Kidney glomerular epithelial cell (primary cell): ENCODE measurements around the gene CEL.
"Not testable (repeated sequence)": the region's sequence is repeated elsewhere in the genome, so short reads cannot be mapped to it uniquely, and the experiment has no call there.

Experiments
- DNase-seq: peaks from one replicate; lab custom pipeline; 2025; lab: John Stamatoyannopoulos, UW

CEL gene

DNA sequence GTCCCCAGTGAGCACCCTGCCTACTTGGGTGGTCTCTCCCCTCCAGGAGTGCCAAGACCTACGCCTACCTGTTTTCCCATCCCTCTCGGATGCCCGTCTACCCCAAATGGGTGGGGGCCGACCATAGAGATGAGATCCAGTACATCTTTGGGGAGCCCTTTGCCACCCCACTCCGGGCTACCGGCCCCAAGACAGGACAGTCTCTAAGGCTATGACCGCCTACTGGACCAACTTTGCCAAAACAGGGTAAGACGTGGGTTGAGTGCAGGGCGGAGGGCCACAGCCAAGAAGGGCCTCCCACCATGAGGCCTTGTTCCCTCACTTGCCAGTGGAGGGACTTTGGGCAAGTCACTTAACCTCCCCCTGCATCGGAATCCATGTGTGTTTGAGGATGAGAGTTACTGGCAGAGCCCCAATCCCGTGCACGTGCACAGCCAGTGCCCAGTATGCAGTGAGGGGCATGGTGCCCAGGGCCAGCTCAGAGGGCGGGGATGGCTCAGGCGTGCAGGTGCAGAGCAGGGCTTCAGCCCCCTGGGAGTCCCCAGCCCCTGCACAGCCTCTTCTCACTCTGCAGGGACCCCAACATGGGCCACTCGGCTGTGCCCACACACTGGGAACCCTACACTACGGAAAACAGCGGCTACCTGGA is 24.6 kb downstream of the CEL start:
- not testable (repeated sequence) for DNase-seq

DNA sequence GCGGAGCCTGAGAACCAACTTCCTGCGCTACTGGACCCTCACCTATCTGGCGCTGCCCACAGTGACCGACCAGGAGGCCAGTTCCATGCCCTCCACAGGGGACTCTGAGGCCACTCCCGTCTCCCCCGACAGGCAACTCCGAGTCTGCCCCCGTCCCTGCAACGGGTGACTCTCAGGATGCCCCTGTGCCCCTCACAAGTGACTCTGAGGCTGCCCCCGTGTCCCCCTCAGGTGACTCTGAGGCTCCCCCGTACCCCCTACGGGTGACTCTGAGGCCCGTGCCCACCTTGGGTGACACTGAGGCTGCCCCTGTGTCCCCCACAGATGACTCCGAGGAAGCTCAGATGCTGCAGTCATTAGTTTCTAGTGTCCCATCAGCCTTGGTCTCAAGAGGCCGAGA is 25.1 kb downstream of the CEL start:
- DNase-seq, result no peak

DNA sequence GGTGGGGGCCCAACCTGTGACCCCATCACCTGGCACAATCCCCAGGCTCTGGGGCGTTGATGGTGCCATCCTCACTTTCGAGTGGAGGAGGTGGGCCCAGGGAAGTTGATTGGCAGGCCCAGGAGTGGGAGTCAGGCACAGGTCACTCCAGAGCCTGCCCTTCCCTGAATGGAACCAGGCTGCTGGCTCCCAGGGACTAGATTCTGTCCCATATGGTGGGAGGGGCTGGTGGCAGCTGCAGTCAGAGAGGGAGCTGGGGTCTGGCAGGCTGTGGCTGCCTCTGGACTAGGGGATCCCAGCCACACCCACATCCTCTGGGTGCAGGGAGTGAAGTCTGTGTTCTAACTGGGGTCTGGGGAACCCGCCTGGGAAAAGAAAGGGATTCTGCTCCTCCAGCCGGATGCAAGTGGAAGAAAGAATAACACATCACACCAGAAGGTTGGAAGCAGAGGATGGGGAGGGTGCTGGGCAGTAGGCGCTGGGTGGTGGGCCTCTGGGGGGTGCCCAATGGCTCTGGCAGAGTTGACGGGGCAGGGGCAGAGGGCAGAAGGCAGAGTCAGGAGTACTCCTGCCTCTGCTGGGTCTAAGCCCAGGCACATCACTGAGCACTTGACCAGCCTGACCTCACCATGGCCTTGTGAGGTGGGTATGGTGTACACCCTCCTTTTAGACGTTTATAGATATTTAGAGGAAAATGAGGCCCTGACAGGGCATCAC is 25.8 kb downstream of the CEL start:
- DNase-seq, result no peak

DNA sequence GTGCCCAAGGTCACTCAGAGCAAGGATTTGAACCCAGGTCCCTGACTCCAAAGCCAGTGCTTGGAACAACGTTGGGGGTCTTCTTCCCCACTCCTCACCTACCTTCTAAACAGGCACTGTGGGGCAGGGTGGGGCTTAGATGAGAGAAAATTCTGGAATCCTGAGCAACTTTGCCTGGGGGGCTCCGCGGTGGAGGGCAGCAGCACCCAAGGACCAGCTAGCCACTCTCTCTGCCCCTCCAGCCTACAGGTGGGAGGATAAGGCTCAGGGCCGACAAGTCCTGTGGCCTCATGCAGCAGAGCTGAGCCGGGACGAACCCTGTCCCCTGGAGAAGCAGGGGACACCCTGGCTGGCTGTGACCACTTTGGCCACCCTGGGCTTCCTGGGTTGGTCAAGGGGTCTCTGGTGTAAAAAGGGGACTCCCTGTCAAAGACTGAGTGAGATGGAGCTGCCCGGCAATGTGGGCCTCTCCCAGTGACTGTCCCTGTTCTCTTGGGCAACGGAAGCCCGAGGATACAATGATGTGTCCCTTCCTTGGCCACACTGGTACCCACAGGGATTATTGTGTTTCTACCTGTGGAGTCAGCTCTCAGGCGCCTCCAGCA is 26.5 kb downstream of the CEL start:
- no peak for DNase-seq

DNA sequence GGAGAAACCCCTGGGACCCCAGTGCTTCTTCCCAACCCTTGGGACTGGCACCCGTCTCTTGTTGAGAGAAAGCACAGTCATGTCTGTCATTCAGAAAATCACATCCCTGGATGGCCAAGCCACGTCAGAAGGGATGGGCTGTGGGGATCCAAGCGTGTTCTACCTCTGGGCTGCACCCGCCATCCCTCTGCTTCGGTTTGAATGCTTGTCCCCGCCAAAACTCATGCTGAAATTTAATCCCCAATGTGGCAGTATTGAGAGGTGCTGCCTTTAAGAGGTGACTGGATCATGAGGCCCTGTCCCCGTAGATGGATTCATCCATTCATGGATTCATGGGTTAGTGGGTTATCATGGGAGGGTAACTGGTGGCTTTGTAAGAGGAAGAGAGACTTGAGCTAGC is 27.0 kb downstream of the CEL start:
- no peak for DNase-seq

DNA sequence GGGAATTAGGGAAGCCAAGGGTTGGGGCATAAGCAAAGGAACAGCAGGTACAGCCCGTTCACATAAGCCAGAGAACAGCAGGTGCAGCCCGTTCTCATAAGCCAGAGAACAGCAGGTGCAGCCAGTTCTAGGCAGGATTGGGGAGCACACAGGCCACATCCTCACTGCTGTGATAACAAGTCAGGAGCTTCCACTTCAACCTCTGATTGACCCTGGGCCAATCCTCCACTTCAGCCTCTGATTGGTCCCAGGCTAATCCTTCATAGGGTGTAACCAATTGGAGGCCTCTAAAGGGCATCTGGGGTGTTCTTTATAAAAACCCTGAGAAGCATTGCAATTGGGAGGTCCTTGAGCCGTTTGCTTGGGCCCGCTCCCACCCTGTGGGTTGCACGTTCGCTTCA is 27.5 kb downstream of the CEL start:
- no peak for DNase-seq

DNA sequence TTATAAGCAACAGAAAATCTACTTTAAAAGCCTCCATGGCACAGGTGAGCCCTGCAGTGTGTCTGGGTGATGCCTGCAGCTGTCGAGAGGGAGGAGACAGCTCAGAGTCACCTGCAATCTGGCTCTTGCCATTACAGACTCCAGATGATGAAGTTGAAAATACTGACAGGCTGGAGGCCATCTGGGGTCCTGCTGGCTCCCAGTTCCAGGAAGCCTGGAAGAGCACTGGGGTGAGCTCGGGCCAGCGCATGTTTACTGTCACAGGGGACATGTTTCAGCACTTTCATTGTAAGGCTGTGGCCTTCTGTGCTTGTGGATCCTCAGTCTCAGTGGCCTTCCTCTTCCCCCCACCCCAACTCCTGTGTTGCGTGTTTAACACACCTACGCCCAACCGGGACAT is 28.4 kb downstream of the CEL start:
- no peak for DNase-seq

DNA sequence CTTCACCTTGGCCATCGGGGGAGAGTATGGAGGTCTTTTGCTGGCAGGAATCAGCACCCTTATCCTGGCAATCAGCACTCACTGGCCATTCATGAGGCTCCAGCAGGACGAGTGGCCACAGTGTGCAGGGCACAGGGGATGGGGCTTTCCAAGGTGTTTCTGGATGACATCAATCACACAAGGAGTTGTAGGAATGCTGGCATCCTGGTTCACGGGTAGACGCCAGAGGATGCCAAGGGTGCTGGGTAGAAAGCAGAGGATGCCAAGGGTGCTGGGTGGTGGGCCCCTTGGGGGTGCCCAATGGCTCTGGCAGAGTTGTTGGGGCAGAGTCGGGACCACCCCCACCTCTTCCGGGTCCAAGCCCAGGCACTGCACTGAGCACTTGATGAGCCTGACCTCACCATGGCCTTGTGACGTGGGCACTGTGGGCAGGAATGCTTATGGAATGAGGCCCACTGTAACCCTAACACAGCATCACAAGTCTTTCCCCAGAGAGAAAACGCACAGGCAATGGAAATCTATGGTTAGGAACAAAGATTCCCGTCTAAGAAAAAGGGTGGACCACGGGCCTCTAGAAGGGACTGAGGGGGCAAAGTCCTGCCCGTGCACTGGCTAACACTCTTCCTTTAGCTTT is 29.1 kb downstream of the CEL start:
- no peak for DNase-seq

DNA sequence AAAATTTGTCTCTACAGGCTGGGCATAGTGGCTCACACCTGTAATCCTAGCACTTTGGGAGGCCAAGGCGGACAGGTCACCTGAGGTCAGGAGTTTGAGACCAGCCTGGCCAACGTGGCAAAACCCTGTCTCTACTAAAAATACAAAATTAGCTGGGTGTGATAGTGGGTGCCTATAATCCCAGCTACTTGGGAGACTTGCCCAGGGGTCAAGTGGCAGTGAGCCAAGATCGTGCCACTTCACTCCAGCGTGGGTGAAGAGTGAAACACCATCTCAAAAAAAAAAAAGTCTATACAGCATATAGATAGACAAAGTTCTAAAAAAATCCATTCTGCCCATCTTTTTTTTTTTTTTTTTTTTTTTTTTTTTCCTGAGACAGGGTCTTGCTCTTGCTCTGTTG is 32.6 kb downstream of the CEL start:
- not testable (repeated sequence) for DNase-seq

DNA sequence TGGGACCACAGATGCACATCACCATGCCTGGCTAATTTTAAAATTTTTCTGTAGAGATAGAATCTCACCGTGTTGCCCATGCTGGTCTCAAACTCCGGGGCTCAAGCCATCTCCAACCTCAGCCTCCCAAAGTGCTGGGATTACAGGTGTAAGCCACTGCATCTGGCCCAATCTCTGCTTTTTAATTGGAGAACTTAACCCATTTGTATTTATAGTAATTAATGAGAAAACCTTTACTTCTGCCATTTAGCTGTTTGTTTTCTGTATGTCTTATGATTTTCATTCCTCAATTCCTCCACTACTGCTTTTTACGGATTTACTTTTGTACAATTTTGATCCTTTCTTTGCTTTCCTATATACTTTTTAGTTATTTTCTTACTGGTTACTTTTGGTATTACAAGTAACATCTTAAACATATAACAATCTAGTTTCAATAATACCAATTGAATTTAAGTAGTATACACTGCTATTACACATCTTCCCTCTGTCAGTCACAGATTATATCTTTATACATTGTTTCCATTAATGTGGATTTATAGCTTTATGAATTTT is 33.1 kb downstream of the CEL start:
- DNase-seq, result no peak

DNA sequence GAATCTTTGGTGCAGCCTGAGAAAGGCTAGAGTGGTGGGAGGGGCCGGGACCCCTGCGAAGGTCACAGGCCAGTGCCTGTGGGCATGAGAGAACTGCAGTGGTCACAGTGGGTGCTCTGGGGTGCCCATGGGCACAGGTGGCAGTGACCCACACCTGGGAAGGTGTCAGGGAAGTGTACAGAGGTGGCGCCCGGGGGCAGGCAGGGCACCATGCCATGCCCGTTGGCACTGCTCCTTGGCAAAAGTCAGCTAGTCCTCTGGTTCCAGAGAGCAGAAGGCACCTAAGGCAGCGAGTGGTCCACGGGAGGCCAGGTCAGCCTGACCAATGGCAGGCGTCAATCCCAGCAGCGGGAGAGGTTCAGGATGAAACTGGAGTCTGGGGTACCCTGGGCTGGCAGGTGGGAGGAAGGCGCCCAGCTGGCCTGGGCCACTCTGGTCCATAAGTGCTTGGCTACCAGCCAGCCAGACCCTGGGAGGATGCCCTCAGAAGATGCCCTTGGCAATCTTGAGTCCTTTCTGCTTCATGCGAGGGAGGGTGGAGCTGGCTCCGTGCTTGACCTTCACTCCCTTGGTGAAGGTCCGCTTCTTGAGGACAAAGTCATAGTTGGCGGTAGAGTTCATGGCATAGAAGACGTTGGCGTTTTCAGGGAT is 36.4 kb downstream of the CEL start:
- no peak for DNase-seq

DNA sequence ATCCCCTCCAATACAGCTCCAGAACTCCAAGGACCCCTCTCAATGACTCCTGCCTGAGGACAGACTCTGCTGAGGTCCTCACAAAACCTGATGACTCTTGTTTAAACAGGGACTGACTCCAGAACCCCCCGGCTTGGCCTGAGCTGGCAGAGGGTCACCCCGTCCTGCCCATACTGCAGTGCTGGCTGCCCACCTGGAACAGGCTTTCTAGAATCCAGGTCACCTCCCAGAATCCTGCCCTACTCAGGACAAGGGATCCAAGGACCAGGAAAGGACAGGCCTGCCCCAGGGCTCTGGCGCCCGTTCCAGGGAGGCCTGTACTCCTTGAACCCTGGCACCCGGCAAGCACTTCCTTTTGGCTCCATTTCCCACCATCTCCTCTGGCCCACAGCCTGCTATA is 37.1 kb downstream of the CEL start:
- DNase-seq, result no peak

DNA sequence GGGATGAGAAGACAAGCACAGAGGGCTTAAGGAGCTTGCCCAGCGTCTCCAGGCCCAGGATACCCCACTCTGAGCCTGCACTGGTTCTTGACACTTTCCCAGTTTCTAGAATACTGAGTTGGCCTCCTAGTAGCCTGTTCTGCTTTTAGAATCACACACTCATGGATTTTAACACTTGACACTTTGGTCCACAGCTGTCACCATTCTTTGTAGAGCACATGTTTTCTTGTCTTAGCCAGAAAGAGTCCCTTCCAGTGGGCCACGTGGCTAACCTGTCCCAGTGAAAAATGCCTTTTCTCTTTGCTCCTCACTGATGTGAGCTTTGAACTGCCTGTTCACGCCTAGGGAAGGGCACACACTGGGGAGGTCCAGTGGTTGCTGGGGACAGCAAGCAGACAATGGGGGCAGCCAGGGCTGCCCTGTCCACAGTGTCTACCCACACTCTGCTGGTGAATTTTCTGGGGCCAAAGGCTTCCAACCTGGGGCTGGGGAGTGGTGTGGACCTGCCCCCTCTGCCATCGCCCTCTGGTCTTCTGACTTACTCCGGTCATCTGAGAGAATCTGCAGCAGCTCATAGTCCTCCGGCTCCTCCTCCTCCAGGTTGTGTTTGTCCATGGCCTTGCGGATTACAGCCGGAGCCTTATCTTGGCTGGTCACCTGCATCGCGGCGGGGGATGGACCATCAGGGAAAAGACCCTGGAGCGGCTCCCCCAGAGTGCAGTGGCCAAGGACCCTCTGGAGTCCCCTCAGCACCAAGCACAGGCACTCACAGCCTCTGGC is 38.1 kb downstream of the CEL start:
- no peak for DNase-seq

DNA sequence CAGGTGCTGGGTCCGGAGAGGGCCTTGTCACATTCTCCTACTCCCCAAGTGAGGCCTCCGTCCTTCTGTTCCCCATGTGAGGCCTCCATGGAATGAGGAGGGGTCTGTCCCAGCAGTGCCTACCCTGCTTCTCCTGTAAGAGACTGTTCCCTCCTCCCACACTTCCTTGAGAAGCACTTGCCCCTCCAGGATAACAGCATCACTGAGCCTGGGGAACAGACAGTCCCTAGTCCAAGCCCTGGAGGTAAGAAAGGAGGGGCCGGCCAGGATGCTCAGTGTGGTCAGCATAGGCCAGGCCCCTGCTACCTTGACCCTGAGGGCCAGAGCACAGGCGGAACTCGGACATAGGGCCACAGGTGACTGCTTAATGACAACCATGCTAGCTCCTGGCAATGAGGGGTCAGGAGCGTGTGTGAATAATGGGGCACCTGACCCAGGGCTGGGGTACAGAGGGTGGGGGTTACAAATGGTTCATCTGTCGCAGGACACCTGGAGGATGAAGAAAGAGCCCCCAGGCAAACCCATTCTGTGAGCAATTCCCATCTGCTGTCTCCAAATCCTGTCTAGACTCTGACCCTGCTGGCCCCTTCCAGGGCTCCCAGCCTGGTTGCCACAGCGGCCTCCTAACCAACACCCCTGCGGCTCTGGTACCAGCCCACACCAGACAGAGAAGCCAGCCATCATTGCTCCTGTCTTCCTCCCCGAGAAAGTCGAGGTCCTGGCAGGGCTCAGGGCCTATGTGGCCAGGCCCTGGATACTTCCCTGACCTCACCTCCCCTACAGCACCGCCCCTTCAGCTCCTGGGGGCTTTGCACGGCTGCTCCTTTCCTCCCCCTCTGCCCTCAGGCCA is 39.0 kb downstream of the CEL start:
- no peak for DNase-seq

DNA sequence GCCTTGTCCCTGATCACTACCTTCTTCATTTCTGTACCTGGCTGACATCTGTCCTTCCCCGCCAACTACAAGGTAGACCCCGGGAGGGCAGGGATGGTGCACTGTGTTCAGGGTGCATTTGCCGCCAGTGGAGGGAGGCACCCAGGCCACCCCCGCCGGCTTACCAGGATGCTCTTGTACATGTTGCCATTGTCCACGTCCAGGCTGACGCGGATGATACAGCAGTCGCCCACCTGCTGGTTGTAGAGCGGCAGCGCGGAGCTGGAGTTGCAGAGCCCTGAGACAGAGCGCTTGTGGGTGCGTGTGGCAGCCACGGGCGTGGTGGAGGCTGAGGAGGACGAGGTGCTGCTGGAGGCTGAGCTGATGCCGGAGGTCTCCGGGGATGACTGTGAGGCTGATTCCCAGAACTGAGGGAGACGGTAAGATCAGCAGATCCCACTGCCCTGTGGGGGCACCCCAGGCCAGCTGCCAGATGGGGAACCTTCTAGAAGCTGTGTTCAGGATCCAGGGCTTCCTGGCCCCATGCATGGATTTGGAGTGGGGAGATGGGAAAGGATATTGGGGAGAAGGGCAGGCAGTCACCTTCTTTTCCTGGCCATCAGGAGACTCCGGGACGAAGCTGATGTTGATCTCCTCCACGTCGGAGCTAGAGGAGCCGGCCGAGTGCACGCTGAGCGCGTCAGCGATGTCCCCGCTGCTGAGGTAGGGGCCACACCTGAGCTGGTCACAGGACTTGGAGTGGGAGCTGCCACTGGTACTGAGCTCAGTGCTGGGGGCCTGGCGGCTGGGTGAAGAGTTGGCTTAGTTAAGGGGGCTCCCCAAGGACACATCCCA is 39.8 kb downstream of the CEL start:
- DNase-seq, result no peak

DNA sequence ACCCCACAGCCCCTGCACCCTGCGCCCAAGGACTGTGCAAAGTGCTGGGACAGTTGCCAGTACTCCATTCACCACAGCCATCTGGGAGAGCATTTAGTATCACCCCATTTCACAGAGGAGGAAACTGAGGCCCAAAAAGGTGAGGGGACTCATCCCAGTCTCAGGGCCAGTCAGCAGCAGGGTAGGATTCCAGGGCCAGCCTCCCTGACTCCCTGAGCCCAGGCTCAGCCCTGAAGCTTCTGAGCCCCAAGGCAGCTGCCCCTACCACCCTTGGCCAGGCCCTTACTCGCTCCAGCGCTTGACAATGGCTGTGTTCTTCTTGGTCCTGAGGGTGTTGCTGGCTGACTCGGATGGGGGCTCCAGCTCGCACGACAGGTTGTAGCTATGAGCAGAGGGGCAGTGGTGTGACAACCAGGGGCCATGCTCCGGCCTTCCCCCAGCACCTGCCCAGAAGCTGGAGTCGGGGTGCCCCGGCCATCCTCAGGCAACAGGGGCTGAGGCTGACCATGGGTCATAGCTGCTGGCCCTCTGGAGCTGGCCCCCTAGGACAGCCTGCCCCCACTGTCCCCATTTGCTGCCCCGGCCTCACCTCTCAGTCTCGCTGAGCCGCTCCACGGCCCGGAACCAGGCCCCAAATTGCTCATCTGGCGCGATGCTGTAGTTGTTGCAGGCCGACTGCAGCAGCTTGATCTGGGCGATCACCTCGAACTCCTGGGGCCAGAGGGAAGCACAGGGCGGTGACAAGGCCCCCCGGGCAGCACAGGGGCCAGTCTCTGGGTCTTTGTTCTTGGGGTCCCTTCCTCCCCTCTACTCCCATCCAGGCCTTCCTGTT is 40.6 kb downstream of the CEL start:
- DNase-seq, result no peak

DNA sequence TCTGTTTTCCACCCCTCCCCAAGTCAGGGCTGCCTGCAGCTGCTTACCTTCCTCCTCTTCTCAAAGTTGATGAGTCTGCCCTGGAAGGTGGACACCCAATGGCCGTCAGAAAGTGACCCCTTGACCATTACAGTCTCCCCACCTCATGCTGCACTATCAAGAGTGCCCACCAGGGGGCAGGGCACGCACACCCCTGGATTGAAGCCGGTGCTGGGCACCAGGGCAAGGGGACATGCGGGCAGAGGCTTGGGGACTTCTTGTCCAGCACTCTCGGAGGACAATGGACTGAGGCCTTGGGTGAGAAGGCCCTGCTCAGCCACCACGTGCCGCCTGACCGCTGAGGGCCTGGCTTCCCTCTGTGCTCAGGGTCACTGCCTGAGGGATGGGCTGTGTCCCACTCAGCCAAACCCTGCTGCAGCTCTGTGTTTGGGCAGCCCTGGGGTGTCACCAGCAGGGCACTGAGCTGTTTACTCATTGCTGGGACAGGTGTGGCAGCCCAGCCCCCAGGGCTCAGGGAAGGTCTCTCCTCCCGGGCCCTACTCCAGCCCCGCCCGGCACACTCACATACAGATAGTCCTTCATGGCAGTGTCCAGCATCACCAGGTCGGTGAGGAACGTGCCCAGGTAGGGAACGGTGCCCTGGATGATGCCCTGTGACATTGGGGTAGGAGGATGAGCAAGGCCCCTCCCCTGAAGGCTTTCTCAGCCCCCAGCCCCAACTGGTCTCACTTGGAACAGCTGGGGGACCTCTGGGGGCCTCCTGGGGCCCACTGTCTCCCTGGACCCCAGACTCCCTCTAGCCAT is 41.6 kb downstream of the CEL start:
- DNase-seq, result peak; percentile 27

DNA sequence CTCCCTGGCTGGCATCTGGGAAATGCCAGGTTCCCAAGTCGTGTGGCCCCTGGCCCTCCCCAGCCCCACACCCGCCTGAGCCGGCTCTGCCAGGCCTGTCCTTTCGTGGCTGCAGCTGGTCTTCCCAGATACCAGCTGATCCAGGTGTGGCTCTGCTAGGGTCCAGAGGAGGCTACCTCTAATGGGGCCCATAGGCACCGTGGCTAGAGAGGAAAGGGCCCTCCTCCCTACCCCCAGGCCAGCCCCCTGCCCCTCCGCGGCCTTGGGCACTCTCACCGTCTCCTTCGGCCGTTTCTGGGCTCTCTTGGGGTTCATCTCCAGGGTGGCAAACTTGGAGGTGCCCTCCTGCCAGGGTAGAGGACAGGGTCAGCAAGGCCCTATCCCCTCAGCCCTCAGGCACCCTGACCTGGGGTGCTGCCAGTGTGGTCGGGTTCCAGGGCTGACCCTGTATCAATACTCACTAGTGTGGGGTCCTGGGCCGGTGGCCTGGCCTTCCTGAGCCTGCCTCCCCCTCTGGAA is 42.3 kb downstream of the CEL start:
- no peak for DNase-seq
